Nephron progenitor cell (in vitro differentiated cells): Measurements from ENCODE around the gene GXYLT2.

Source experiments
- DNase-seq: peaks from one replicate; pipeline ENCODE4 v3.0.0; 2021
- H3K27ac Mint-ChIP-seq: 2 replicates; pipeline ENCODE4 v1.8.0; 2021; ENCODE audit warnings: mild to moderate bottlenecking, moderate library complexity, mixed read lengths
- H3K27me3 Mint-ChIP-seq: 2 replicates; pipeline ENCODE4 v1.8.0; 2021; ENCODE audit warnings: mild to moderate bottlenecking, low read depth, mixed read lengths; ENCODE audit not compliant: poor library complexity
- H3K36me3 Mint-ChIP-seq: 2 replicates; pipeline ENCODE4 v1.8.0; 2021; ENCODE audit warnings: low read depth, mixed read lengths
- H3K4me1 Mint-ChIP-seq: 2 replicates; pipeline ENCODE4 v1.8.0; 2021; ENCODE audit warnings: mixed read lengths
- H3K4me3 Mint-ChIP-seq: 2 replicates; pipeline ENCODE4 v1.8.0; 2021; ENCODE audit warnings: mild to moderate bottlenecking, moderate library complexity, mixed read lengths
- H3K9me3 Mint-ChIP-seq: 2 replicates; pipeline ENCODE4 v1.8.0; 2021; ENCODE audit warnings: mild to moderate bottlenecking, moderate library complexity, mixed read lengths
- TF ChIP-seq, protein P1 (sequence below): fragments of 200-600 bp; sonication (generic); IDR thresholded peaks from 2 replicates; pipeline ENCODE4 v1.5.0; 2021; ENCODE audit warnings: antibody characterized with exemption

The GXYLT2 gene

DNA sequence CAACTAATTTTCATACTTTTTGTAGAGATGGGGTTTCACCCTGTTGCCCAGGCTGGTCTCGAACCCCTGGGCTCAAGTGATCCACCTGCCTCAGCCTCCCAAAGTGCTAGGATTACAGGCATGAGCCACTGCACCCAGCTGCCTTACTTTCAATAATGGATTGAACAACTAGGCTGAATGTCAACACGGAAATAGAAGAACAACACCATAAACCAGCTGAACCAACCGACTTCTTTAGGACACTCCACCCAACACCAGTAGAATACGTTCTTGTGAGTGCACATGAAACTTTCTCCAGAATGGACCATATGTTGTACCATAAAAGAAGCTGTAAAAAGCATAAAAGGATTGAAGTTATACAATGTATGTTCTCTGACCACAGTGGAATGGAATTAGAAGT is 42.9 kb downstream of the GXYLT2 start:
- Mint-ChIP-seq H3K4me1 (no peaks in the 10 kb centered on the region), H3K36me3 (peaks cover 15% of the 10 kb centered on the region), H3K4me3 (no peak overlapping the region), H3K27me3 (no peaks in the 10 kb centered on the region), H3K9me3 (peaks cover 4% of the 10 kb centered on the region), H3K27ac (no peak overlapping the region)
- TF ChIP-seq, protein P1, sequence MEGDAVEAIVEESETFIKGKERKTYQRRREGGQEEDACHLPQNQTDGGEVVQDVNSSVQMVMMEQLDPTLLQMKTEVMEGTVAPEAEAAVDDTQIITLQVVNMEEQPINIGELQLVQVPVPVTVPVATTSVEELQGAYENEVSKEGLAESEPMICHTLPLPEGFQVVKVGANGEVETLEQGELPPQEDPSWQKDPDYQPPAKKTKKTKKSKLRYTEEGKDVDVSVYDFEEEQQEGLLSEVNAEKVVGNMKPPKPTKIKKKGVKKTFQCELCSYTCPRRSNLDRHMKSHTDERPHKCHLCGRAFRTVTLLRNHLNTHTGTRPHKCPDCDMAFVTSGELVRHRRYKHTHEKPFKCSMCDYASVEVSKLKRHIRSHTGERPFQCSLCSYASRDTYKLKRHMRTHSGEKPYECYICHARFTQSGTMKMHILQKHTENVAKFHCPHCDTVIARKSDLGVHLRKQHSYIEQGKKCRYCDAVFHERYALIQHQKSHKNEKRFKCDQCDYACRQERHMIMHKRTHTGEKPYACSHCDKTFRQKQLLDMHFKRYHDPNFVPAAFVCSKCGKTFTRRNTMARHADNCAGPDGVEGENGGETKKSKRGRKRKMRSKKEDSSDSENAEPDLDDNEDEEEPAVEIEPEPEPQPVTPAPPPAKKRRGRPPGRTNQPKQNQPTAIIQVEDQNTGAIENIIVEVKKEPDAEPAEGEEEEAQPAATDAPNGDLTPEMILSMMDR = no peak
- DNase-seq = no peak

DNA sequence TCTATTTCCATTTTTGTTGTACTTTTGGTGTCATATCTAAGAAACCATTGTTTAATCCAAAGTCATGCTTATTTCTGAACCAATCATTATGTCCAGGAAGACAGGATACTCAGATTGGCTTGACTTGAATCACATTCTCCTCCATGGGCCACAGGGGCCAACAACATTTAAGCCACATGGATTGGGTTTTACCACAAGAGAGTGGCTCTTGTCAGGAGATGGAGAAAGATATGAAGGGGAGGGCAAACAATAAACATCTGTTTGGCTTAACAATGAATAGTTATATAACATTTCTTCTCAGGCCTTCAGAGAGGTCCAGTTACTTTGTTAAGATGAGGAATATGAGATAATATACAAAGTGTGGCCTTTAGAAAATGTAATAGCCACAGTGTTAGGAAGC is 44.6 kb downstream of the GXYLT2 start:
- Mint-ChIP-seq H3K4me1 (no peaks in the 10 kb centered on the region), H3K4me3 (no peak overlapping the region), H3K27ac (no peak overlapping the region), H3K9me3 (peaks cover 4% of the 10 kb centered on the region), H3K36me3 (peaks cover 15% of the 10 kb centered on the region), H3K27me3 (no peaks in the 10 kb centered on the region)
- TF ChIP-seq, protein P1 = no peak
- DNase-seq = no peak

GRCh38 chr3:72938471-72939265 is 50.8 kb downstream of the GXYLT2 start:
- Mint-ChIP-seq H3K4me1 (peaks cover 11% of the 10 kb centered on the region), H3K36me3 (peaks cover 6% of the 10 kb centered on the region), H3K27ac (no peak overlapping the region), H3K9me3 (no peaks in the 10 kb centered on the region), H3K4me3 (no peak overlapping the region), H3K27me3 (no peaks in the 10 kb centered on the region)
- TF ChIP-seq, protein P1 = peak; percentile 43
- no peak for DNase-seq

DNA sequence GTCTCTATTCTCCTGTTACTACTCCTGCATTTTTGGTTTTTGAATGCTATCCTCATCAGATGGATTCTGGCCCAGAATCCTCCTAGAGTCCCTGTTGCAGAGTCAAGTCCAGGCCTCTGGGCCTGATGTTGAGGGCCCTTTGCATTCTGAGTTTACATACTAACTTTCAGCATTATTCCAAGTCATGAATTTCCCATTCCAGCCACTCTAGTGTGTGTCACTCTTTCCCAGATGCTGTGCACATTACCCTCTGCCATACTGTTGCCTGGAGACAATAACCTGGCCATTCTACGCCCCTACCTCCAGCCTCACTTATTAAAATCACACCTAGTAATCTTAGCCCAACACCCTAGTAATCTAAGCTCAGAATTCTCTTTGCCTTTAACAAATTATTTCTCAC is 53.4 kb downstream of the GXYLT2 start:
- Mint-ChIP-seq H3K4me3 (no peak overlapping the region), H3K4me1 (peaks cover 11% of the 10 kb centered on the region), H3K27me3 (no peaks in the 10 kb centered on the region), H3K36me3 (peaks cover 12% of the 10 kb centered on the region), H3K9me3 (no peaks in the 10 kb centered on the region), H3K27ac (peak overlapping the region; percentile 4)
- no peak for DNase-seq
- TF ChIP-seq, protein P1 = no peak

GRCh38 chr3:72942427-72942826 is 54.6 kb downstream of the GXYLT2 start:
- TF ChIP-seq, protein P1 = no peak
- Mint-ChIP-seq H3K9me3 (no peaks in the 10 kb centered on the region), H3K27ac (peak overlapping the region; percentile 21), H3K27me3 (no peaks in the 10 kb centered on the region), H3K4me3 (no peak overlapping the region), H3K4me1 (peaks cover 11% of the 10 kb centered on the region), H3K36me3 (peaks cover 12% of the 10 kb centered on the region)
- DNase-seq = no peak

DNA sequence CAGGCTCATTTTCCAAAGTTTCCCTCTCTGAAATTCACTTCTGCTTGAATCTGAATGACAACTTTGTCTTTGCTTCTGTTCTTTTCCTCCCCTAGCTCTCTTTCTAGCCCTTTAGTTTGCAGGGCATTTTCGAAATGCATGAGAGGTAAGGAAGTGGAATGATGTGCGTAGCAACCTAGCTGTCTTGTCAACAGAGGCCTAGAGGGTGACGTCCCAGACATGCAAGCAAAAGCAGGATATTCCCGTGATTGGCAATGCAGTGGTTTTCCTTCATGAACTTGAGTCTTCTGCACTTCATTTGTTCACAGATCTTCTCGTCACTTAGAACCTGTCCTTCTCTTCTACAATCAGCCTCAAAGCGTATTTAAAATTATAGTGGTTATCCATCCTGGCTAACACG is 56.9 kb downstream of the GXYLT2 start:
- TF ChIP-seq, protein P1 = no peak
- H3K4me1 Mint-ChIP-seq = no peaks in the 10 kb centered on the region
- DNase-seq = no peak
- peaks cover 12% of the 10 kb centered on the region for H3K36me3 Mint-ChIP-seq
- H3K4me3 Mint-ChIP-seq = no peak overlapping the region
- H3K9me3 Mint-ChIP-seq = no peaks in the 10 kb centered on the region
- no peaks in the 10 kb centered on the region for H3K27me3 Mint-ChIP-seq
- H3K27ac Mint-ChIP-seq = no peak overlapping the region
